Stimulated activated CD4-positive, alpha-beta T cell treated with anti-CD3 and anti-CD28 coated beads, Interleukin-2, amount 100 ng/mL, for 24 hours (primary cell): ENCODE data around the gene TRMT61A.

Source experiments
- DNase-seq, 2 donors: peaks; one replicate each; pipeline ENCODE4 v3.0.0-alpha.2; 2020

The TRMT61A gene

GRCh38 chr14:103528587-103529382 is at the start of gene TRMT61A:
TRMT61A (plus strand) TSS chr14:103529196; CDS start chr14:103529979, 783 bp downstream.
- peak; percentile 78 to 80 for DNase-seq

- DNase-seq = no peak
Observed at GRCh38 chr14:103480595-103480994, 48.4 kb upstream of the TRMT61A start.

- no peak for DNase-seq
Observed at GRCh38 chr14:103483600-103483999, 45.4 kb upstream of the TRMT61A start.

- no peak for DNase-seq
Observed at GRCh38 chr14:103485504-103485903, 43.5 kb upstream of the TRMT61A start.

GRCh38 chr14:103488071-103488470 is 40.9 kb upstream of the TRMT61A start:
- no peak for DNase-seq

GRCh38 chr14:103488960-103489359 is 40.0 kb upstream of the TRMT61A start:
- DNase-seq = no peak

GRCh38 chr14:103489621-103490020 is 39.4 kb upstream of the TRMT61A start:
- DNase-seq = no peak

GRCh38 chr14:103491691-103492090 is 37.3 kb upstream of the TRMT61A start:
- DNase-seq = no peak

GRCh38 chr14:103492156-103492925 is 36.7 kb upstream of the TRMT61A start:
- no peak for DNase-seq

- DNase-seq = no peak
Observed at GRCh38 chr14:103495854-103496253, 33.1 kb upstream of the TRMT61A start.

GRCh38 chr14:103496776-103497175 is 32.2 kb upstream of the TRMT61A start:
- no peak for DNase-seq

- DNase-seq = no peak
Observed at GRCh38 chr14:103499709-103500108, 29.3 kb upstream of the TRMT61A start.

GRCh38 chr14:103500148-103500990 is 28.6 kb upstream of the TRMT61A start:
- DNase-seq = peak; percentile 85

- no peak for DNase-seq
Observed at GRCh38 chr14:103501041-103501870, 27.7 kb upstream of the TRMT61A start.

- no peak for DNase-seq
Observed at GRCh38 chr14:103501921-103502669, 26.9 kb upstream of the TRMT61A start.

GRCh38 chr14:103502877-103503276 is 26.1 kb upstream of the TRMT61A start:
- no peak for DNase-seq

- DNase-seq = no peak
Observed at GRCh38 chr14:103503296-103503695, 25.7 kb upstream of the TRMT61A start.

GRCh38 chr14:103504991-103505565 is 23.9 kb upstream of the TRMT61A start:
- no peak for DNase-seq

GRCh38 chr14:103507751-103508150 is 21.2 kb upstream of the TRMT61A start:
- no peak for DNase-seq

GRCh38 chr14:103508521-103509329 is 20.3 kb upstream of the TRMT61A start:
- DNase-seq = no peak
